Panc1 (cell line): ENCODE measurements around the gene NEURL1B. TPM values are rescaled to one million over a fixed set of nuclear protein-coding genes. Genes with fewer than 3 reads are reported as not detected.

Experiments
- ATAC-seq: fragments of 200-7000 bp; cut with Tn5 transposase; 2 replicates; pipeline ENCODE4 v1.9.1; 2020; ENCODE audit warnings: mild to moderate bottlenecking, moderate library complexity
- BruUV-seq: library from RNA; stranded (reverse); fragments of 400-500 nt; replicated peaks from 2 replicates; lab custom pipeline; 2021; lab: Mats Ljungman, UMichigan
- CTCF ChIA-PET: fragments of 300-600 bp; sonication (Branson Sonifier 250); formaldehyde crosslinking; loops from one replicate; lab custom pipeline; 2022; ENCODE audit warnings: antibody characterized with exemption; lab: Charles Lee
- POLR2A ChIA-PET: fragments of 300-600 bp; sonication (Branson Sonifier 250); formaldehyde crosslinking; loops from one replicate; lab custom pipeline; 2022; ENCODE audit warnings: antibody characterized with exemption; lab: Charles Lee
- DNase-seq: peaks from one replicate; pipeline ENCODE4 v3.0.0-alpha.2; 2010; ENCODE audit warnings: low read depth, low spot score
- H3K27ac ChIP-seq: 2 replicates; pipeline ENCODE4 v1.5.1; 2011; ENCODE audit warnings: mild to moderate bottlenecking, low read length, inconsistent platforms
- H3K27me3 ChIP-seq: fragments of 200-500 bp; sonication (Bioruptor generic); 2 replicates; pipeline ENCODE4 v1.6.0; 2014; ENCODE audit warnings: low read length, inconsistent platforms; ENCODE audit not compliant: control insufficient read depth, insufficient read depth
- H3K36me3 ChIP-seq: fragments of 200-500 bp; sonication (Bioruptor generic); 2 replicates; pipeline ENCODE4 v1.5.1; 2014; ENCODE audit warnings: inconsistent platforms, mild to moderate bottlenecking, low read length, moderate library complexity; ENCODE audit not compliant: control insufficient read depth, insufficient read depth
- H3K4me1 ChIP-seq: 2 replicates; pipeline ENCODE4 v1.5.1; 2011; ENCODE audit warnings: inconsistent platforms, mild to moderate bottlenecking, low read length, moderate library complexity; ENCODE audit not compliant: control insufficient read depth, insufficient read depth
- H3K4me3 ChIP-seq, 2 experiments: 2 replicates each; pipeline ENCODE4 v1.5.1; 2011 to 2012; ENCODE audit warnings: low read depth in 2 of 2, low read length in 2 of 2, mild to moderate bottlenecking in 2 of 2, inconsistent platforms in 1 of 2, moderate library complexity in 1 of 2
- H3K9me3 ChIP-seq: fragments of 200-500 bp; sonication (Bioruptor generic); 2 replicates; pipeline ENCODE4 v1.5.1; 2014; ENCODE audit warnings: low read depth, mild to moderate bottlenecking, inconsistent platforms, low read length, moderate library complexity; ENCODE audit not compliant: control insufficient read depth, insufficient read depth
- CTCF ChIP-seq: fragments of 450-650 bp; IDR thresholded peaks from 2 replicates; pipeline ENCODE4 v1.5.1; 2017; ENCODE audit warnings: mild to moderate bottlenecking
- POLR2AphosphoS5 ChIP-seq: IDR thresholded peaks from 2 replicates; pipeline ENCODE4 v1.6.1; 2012; ENCODE audit warnings: mild to moderate bottlenecking, low read depth, low read length, moderate library complexity
- REST ChIP-seq, 2 experiments: IDR thresholded peaks; 2 replicates each; pipeline ENCODE4 v1.6.1; 2011 to 2012; ENCODE audit warnings: low read depth in 2 of 2, control low read depth in 1 of 2, low read length in 1 of 2, mild to moderate bottlenecking in 1 of 2, moderate library complexity in 1 of 2; ENCODE audit not compliant: insufficient read depth in 1 of 2
- SIN3A ChIP-seq: IDR thresholded peaks from 2 replicates; pipeline ENCODE4 v1.6.1; 2012; ENCODE audit warnings: low read depth, mild to moderate bottlenecking, low read length, moderate library complexity, borderline replicate concordance; ENCODE audit not compliant: insufficient read depth
- TCF7L2 ChIP-seq: IDR thresholded peaks from 2 replicates; pipeline ENCODE4 v1.6.1; 2011; ENCODE audit warnings: mild to moderate bottlenecking, low read depth, low read length, inconsistent platforms
- in situ Hi-C: cut with HindIII; loops from 2 replicates; pipeline ENCODE4 v1.10.0; 2016; ENCODE audit warnings: low sequenced_read_pairs, low pct_unique_long_range_greater_than_20kb
- intact Hi-C: fragments of 100-400 bp; cut with micrococcal nuclease; formaldehyde crosslinking; loops from one replicate; pipeline ENCODE4 v1.10.0; 2022; ENCODE audit not compliant: unreplicated experiment
- total RNA-seq: library from RNA; stranded (reverse); gene quantifications from one replicate; pipeline ENCODE4 v1.2.1, GENCODE V29; 2021; ENCODE audit not compliant: unreplicated experiment

The NEURL1B gene
- total RNA-seq, 1 experiment from 2014 or later = 5.3 TPM

- no peak overlapping the region for H3K27ac ChIP-seq
- DNase-seq (no peak), ATAC-seq (no peak)
- intact Hi-C loops (no loop called here), in situ Hi-C loops (no loop called here)
- H3K36me3 ChIP-seq = no peaks in the 10 kb centered on the region
- ChIA-PET POLR2A (no interaction called here), CTCF (interaction anchor here (0.7 kb wide), 1 partner anchor 120 kb away, joined by 3 read pairs; no protein-coding TSS in a partner anchor)
- TF ChIP-seq TCF7L2 = no peak
- TF ChIP-seq POLR2AphosphoS5 = no peak
- no peak for TF ChIP-seq REST (IDR thresholded peaks at IDR 0.05; ENCODE audit: insufficient read depth in 1 of 2, low read depth in 2 of 2, low read length in 1 of 2)
- TF ChIP-seq SIN3A = no peak
- no TSS peak for BruUV-seq
- H3K4me1 ChIP-seq = no peaks in the 10 kb centered on the region
- H3K4me3 ChIP-seq = no peak overlapping the region
- H3K27me3 ChIP-seq = no peaks in the 10 kb centered on the region
- no peaks in the 10 kb centered on the region for H3K9me3 ChIP-seq
These were observed 48.2 kb upstream of the NEURL1B start for GRCh38 chr5:172592881-172593280.

GRCh38 chr5:172593306-172593705 is 47.8 kb upstream of the NEURL1B start:
- no TSS peak for BruUV-seq
- CTCF ChIA-PET = interaction anchor here (0.7 kb wide), 1 partner anchor 120 kb away, joined by 3 read pairs; no protein-coding TSS in a partner anchor
- intact Hi-C loops = no loop called here

More at GRCh38 chr5:172593306-172593705, 47.8 kb upstream of the NEURL1B start:
- Histone ChIP-seq H3K9me3 (no peaks in the 10 kb centered on the region), H3K36me3 (no peaks in the 10 kb centered on the region), H3K4me1 (no peaks in the 10 kb centered on the region), H3K27me3 (no peaks in the 10 kb centered on the region), H3K27ac (no peak overlapping the region), H3K4me3 (no peak overlapping the region)
- POLR2A ChIA-PET = no interaction called here
- no peak for TF ChIP-seq TCF7L2
- no peak for TF ChIP-seq CTCF
- TF ChIP-seq POLR2AphosphoS5 = no peak
- no peak for TF ChIP-seq REST (IDR thresholded peaks at IDR 0.05; ENCODE audit: insufficient read depth in 1 of 2, low read depth in 2 of 2, low read length in 1 of 2)
- no peak for TF ChIP-seq SIN3A
- DNase-seq (no peak), ATAC-seq (no peak)
- in situ Hi-C loops = no loop called here
